ENCODE data around the gene ZNF541. TPM values are rescaled to one million over a fixed set of nuclear protein-coding genes. Genes with fewer than 3 reads are reported as not detected.
"Not testable (repeated sequence)": the region's sequence is repeated elsewhere in the genome, so short reads cannot be mapped to it uniquely, and the experiment has no call there.

The ZNF541 gene
- total RNA-seq, 6 experiments from 2014 or later, result 0.12 to 0.25 (median 0.17) TPM; not detected in 2

- Histone ChIP-seq H3K4me1 (no peaks in the 10 kb centered on the region), H3K9me3 (no peaks in the 10 kb centered on the region), H3K27ac (no peak overlapping the region), H3K4me3 (no peak overlapping the region), H3K27me3 (no peaks in the 10 kb centered on the region), H3K36me3 (no peaks in the 10 kb centered on the region)
- DNase-seq (no peak), ATAC-seq (no peak)
- intact Hi-C loops (cut with DNase I), result no loop called here
- 83% methylated on average over 4 of the region's 6 CpGs for WGBS (ENCODE audit: insufficient coverage, low coverage, low lambda C conversion rate, missing lambda C conversion rate)
- TF ChIP-seq CTCF (IDR thresholded peaks at IDR 0.05), result no peak
- no peak for TF ChIP-seq POLR2A (IDR thresholded peaks at IDR 0.05)
These were observed 20.9 kb upstream of the ZNF541 start for GRCh38 chr19:47593860-47594259.

GRCh38 chr19:47589824-47590223 lies 16.9 kb upstream of the ZNF541 start:
- Histone ChIP-seq H3K36me3 (no peaks in the 10 kb centered on the region), H3K4me1 (no peaks in the 10 kb centered on the region), H3K4me3 (no peak overlapping the region), H3K27me3 (no peaks in the 10 kb centered on the region), H3K27ac (no peak overlapping the region), H3K9me3 (no peaks in the 10 kb centered on the region)
- WGBS (ENCODE audit: insufficient coverage, low coverage, low lambda C conversion rate, missing lambda C conversion rate), result 51% methylated on average over 7 of the region's 7 CpGs
- ATAC-seq (no peak), DNase-seq (no peak)
- intact Hi-C loops (cut with DNase I), result no loop called here
- no peak for TF ChIP-seq POLR2A (IDR thresholded peaks at IDR 0.05)
- TF ChIP-seq CTCF (IDR thresholded peaks at IDR 0.05), result no peak

GRCh38 chr19:47587295-47587694 lies 14.3 kb upstream of the ZNF541 start:
- DNase-seq (no peak), ATAC-seq (no peak)
- TF ChIP-seq POLR2A (IDR thresholded peaks at IDR 0.05) (no peak), CTCF (IDR thresholded peaks at IDR 0.05) (no peak)
- no peaks in the 10 kb centered on the region for H3K36me3 ChIP-seq
- WGBS (ENCODE audit: insufficient coverage, low coverage, low lambda C conversion rate, missing lambda C conversion rate), result 87% methylated on average over 4 of the region's 4 CpGs
- no peaks in the 10 kb centered on the region for H3K4me1 ChIP-seq
- H3K27ac ChIP-seq, result no peak overlapping the region
- H3K27me3 ChIP-seq, result no peaks in the 10 kb centered on the region
- intact Hi-C loops (cut with DNase I), result no loop called here
- no peak overlapping the region for H3K4me3 ChIP-seq
- no peaks in the 10 kb centered on the region for H3K9me3 ChIP-seq

- H3K4me3 ChIP-seq; H3K4me1 ChIP-seq; ATAC-seq; H3K36me3 ChIP-seq; H3K27ac ChIP-seq; H3K27me3 ChIP-seq; H3K9me3 ChIP-seq; intact Hi-C loops (cut with DNase I); DNase-seq: not testable (repeated sequence)
- 100% methylated on average over 1 of the region's 1 CpG for WGBS (ENCODE audit: insufficient coverage, low coverage, low lambda C conversion rate, missing lambda C conversion rate)
These were observed 10.2 kb upstream of the ZNF541 start for GRCh38 chr19:47583161-47583560.

- Histone ChIP-seq H3K36me3 (no peaks in the 10 kb centered on the region), H3K27me3 (no peaks in the 10 kb centered on the region), H3K4me1 (no peaks in the 10 kb centered on the region), H3K4me3 (no peak overlapping the region), H3K9me3 (no peaks in the 10 kb centered on the region), H3K27ac (no peak overlapping the region)
- intact Hi-C loops (cut with DNase I), result no loop called here
- ATAC-seq (no peak), DNase-seq (no peak)
- 30% methylated on average over 6 of the region's 6 CpGs for WGBS (ENCODE audit: insufficient coverage, low coverage, low lambda C conversion rate, missing lambda C conversion rate)
- no peak for TF ChIP-seq CTCF (IDR thresholded peaks at IDR 0.05)
- no peak for TF ChIP-seq POLR2A (IDR thresholded peaks at IDR 0.05)
These were observed 9.5 kb upstream of the ZNF541 start for GRCh38 chr19:47582320-47582909.

All from right lobe of liver (tissue), 6 donors.